OCI-LY1 (cell line): ENCODE data around the gene LIN28A.

Experiments used
- H2AFZ ChIP-seq: fragments of 200-600 bp; sonication (generic), shearing (Covaris generic); 2 replicates; pipeline ENCODE4 v1.6.0; 2014; ENCODE audit warnings: antibody characterized with exemption, mild to moderate bottlenecking, low read length
- H3F3A ChIP-seq: fragments of 200-600 bp; sonication (generic), shearing (Covaris generic); 2 replicates; pipeline ENCODE4 v1.6.0; 2014; ENCODE audit warnings: mild to moderate bottlenecking, antibody characterized with exemption, low read length, moderate library complexity; ENCODE audit not compliant: insufficient read depth
- H3K27ac ChIP-seq: fragments of 200-600 bp; sonication (generic); 2 replicates; pipeline ENCODE4 v1.5.1; 2014; ENCODE audit warnings: low read length, mixed run types, mild to moderate bottlenecking, low read depth; ENCODE audit not compliant: poor library complexity, severe bottlenecking
- H3K27me3 ChIP-seq: fragments of 200-600 bp; sonication (generic); 2 replicates; pipeline ENCODE4 v1.6.0; 2014; ENCODE audit warnings: antibody characterized with exemption, mild to moderate bottlenecking, low read length, moderate library complexity; ENCODE audit not compliant: insufficient read depth
- H3K36me3 ChIP-seq: fragments of 200-600 bp; sonication (generic); 2 replicates; pipeline ENCODE4 v1.6.1; 2014; ENCODE audit warnings: mild to moderate bottlenecking, antibody characterized with exemption, low read length, moderate library complexity, mixed read lengths; ENCODE audit not compliant: insufficient read depth
- H3K4me1 ChIP-seq: fragments of 200-600 bp; sonication (generic); 2 replicates; pipeline ENCODE4 v1.5.1; 2014; ENCODE audit warnings: mild to moderate bottlenecking, low read length, moderate library complexity; ENCODE audit not compliant: insufficient read depth, severe bottlenecking
- H3K4me2 ChIP-seq: fragments of 200-600 bp; sonication (generic), shearing (Covaris generic); 2 replicates; pipeline ENCODE4 v1.6.1; 2014; ENCODE audit warnings: low read length
- H3K4me3 ChIP-seq: fragments of 200-600 bp; sonication (generic); 2 replicates; pipeline ENCODE4 v1.5.1; 2014; ENCODE audit warnings: low read length, low read depth, mild to moderate bottlenecking, mixed read lengths; ENCODE audit not compliant: poor library complexity, severe bottlenecking
- H3K79me2 ChIP-seq: fragments of 200-600 bp; shearing (Covaris generic); 2 replicates; pipeline ENCODE4 v1.6.1; 2016; ENCODE audit warnings: mixed run types, low read length, mixed read lengths; ENCODE audit not compliant: insufficient read depth
- H3K9ac ChIP-seq: fragments of 200-600 bp; sonication (generic), shearing (Covaris generic); 2 replicates; pipeline ENCODE4 v1.6.1; 2014; ENCODE audit warnings: mild to moderate bottlenecking, low read length, mixed read lengths
- H3K9me2 ChIP-seq: fragments of 200-600 bp; sonication (generic), shearing (Covaris generic); 2 replicates; pipeline ENCODE4 v1.6.1; 2014; ENCODE audit warnings: low read depth, mild to moderate bottlenecking, low read length, mixed read lengths
- H3K9me3 ChIP-seq: fragments of 200-600 bp; shearing (Covaris generic); 2 replicates; pipeline ENCODE4 v1.6.1; 2014; ENCODE audit warnings: low read length, mixed read lengths
- H4K20me1 ChIP-seq: fragments of 200-600 bp; sonication (generic), shearing (Covaris generic); 2 replicates; pipeline ENCODE4 v1.6.0; 2016; ENCODE audit warnings: mild to moderate bottlenecking, low read length; ENCODE audit not compliant: insufficient read depth
- EZH2 ChIP-seq: fragments of 200-600 bp; sonication (generic), shearing (Covaris generic); IDR thresholded peaks from 2 replicates; pipeline ENCODE4 v1.8.0; 2017; ENCODE audit warnings: borderline replicate concordance, mixed run types, mild to moderate bottlenecking, antibody characterized with exemption, low read length, moderate library complexity, mixed read lengths
- TF ChIP-seq, protein P1 (sequence below): fragments of 200-600 bp; sonication (generic), shearing (Covaris generic); IDR thresholded peaks from 2 replicates; pipeline ENCODE4 v1.5.1; 2017; ENCODE audit warnings: mild to moderate bottlenecking, antibody characterized with exemption, low read length, moderate library complexity, mixed read lengths

The LIN28A gene

DNA sequence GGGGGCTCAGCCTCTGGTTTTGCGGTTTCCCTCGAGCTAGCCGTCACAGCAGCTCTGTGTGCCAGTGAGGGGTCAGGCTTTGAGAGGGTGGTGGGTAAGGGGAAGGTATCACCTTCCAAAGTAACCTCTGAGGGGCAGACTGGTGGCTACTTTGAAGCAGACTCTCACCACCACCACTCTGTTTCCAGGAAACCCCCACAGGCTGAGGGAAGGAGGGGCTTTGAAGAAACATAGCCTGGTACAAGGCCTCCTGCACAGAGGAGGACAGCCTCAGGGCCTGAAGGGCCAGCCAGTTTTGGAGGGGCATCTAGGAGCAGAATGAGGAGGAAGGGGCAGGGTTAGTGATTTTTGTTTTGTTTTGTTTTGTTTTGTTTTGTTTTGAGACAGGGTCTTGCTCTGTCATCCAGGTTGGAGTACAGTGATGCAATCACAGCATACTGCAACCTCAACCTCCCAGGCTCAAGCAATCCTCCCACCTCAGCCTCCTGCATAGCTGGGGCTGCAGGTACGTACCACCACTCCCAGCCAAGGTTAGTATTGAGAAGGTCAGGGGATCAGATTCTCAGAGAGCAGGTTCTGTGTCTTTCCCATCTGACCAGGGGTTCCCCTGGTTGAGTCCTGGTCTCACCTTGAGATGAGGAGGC lies 20.9 kb upstream of the LIN28A start:
- no peak overlapping the region for H2AFZ ChIP-seq
- no peak overlapping the region for H3K4me2 ChIP-seq
- H3K27me3 ChIP-seq = peaks cover 8% of the 10 kb centered on the region; the same call in 1 of the 2 replicates
- H4K20me1 ChIP-seq = no peaks in the 10 kb centered on the region
- H3K79me2 ChIP-seq = no peaks in the 10 kb centered on the region
- no peak overlapping the region for H3K27ac ChIP-seq
- H3K36me3 ChIP-seq = no peaks in the 10 kb centered on the region
- no peaks in the 10 kb centered on the region for H3K9me3 ChIP-seq
- H3K9me2 ChIP-seq = no peaks in the 10 kb centered on the region
- TF ChIP-seq, protein P1, sequence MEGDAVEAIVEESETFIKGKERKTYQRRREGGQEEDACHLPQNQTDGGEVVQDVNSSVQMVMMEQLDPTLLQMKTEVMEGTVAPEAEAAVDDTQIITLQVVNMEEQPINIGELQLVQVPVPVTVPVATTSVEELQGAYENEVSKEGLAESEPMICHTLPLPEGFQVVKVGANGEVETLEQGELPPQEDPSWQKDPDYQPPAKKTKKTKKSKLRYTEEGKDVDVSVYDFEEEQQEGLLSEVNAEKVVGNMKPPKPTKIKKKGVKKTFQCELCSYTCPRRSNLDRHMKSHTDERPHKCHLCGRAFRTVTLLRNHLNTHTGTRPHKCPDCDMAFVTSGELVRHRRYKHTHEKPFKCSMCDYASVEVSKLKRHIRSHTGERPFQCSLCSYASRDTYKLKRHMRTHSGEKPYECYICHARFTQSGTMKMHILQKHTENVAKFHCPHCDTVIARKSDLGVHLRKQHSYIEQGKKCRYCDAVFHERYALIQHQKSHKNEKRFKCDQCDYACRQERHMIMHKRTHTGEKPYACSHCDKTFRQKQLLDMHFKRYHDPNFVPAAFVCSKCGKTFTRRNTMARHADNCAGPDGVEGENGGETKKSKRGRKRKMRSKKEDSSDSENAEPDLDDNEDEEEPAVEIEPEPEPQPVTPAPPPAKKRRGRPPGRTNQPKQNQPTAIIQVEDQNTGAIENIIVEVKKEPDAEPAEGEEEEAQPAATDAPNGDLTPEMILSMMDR = no peak
- TF ChIP-seq EZH2 = no peak
- no peaks in the 10 kb centered on the region for H3K4me1 ChIP-seq
- no peaks in the 10 kb centered on the region for H3F3A ChIP-seq
- H3K4me3 ChIP-seq = no peak overlapping the region
- H3K9ac ChIP-seq = no peak overlapping the region

DNA sequence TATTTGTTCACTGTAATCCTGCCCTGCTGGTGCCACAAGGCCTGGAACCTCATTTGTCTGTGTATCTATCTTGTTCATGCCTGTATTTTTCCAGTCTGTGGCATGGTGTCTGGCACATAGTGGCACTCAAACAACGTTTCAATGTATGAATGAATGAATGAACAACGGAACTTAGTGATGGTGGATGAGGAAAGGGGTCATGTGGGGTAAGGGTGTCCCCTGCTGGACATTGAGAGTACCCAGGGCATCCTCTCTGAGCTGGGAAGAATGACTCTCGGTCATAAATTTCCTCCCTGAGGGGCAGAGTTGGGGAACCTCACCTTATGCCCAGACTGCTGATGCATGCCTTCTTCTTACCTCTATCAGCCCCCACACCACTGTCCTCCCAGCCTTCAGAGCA lies 19.2 kb upstream of the LIN28A start:
- no peaks in the 10 kb centered on the region for H4K20me1 ChIP-seq
- TF ChIP-seq EZH2 = no peak
- TF ChIP-seq, protein P1 = peak; percentile 47
- H3K4me1 ChIP-seq = no peaks in the 10 kb centered on the region
- H3F3A ChIP-seq = no peaks in the 10 kb centered on the region
- no peaks in the 10 kb centered on the region for H3K9me3 ChIP-seq
- H3K79me2 ChIP-seq = no peaks in the 10 kb centered on the region
- H3K36me3 ChIP-seq = no peaks in the 10 kb centered on the region
- no peak overlapping the region for H3K27ac ChIP-seq
- H3K4me2 ChIP-seq = no peak overlapping the region
- H3K4me3 ChIP-seq = no peak overlapping the region
- no peaks in the 10 kb centered on the region for H3K9me2 ChIP-seq
- no peak overlapping the region for H3K9ac ChIP-seq
- H2AFZ ChIP-seq = no peak overlapping the region
- peaks cover 8% of the 10 kb centered on the region; the same call in 1 of the 2 replicates for H3K27me3 ChIP-seq

DNA sequence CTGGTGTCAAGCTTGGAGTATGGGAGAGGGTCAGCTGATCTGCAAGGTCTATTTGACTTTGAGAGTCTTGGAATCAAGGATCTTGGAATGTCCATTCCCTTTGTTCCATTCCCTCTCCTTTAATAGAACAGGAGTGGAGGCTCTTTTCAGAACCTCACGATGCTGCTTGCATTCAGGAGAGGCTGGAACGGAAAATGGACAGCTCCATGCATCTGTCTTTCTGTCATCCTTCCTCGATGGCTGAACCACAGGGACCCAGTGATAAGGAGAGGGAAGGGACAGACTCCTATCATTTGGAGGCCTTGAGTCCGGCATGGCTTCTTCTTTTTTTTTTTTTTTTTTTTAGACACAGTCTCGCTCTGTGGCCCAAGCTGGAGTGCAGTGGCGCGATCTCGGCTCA lies 14.9 kb upstream of the LIN28A start:
- H3F3A ChIP-seq = no peaks in the 10 kb centered on the region
- H4K20me1 ChIP-seq = no peaks in the 10 kb centered on the region
- H3K79me2 ChIP-seq = no peaks in the 10 kb centered on the region
- H3K27ac ChIP-seq = no peak overlapping the region
- H3K9me2 ChIP-seq = no peaks in the 10 kb centered on the region
- H3K9me3 ChIP-seq = no peaks in the 10 kb centered on the region
- no peaks in the 10 kb centered on the region for H3K36me3 ChIP-seq
- no peak overlapping the region for H2AFZ ChIP-seq
- no peak overlapping the region for H3K4me3 ChIP-seq
- no peak overlapping the region for H3K4me2 ChIP-seq
- H3K27me3 ChIP-seq = 0 out of 2 replicates have a peak, but pooled peaks cover 4% of the 10 kb centered on the region
- no peak for TF ChIP-seq EZH2
- TF ChIP-seq, protein P1 = no peak
- no peaks in the 10 kb centered on the region for H3K4me1 ChIP-seq
- H3K9ac ChIP-seq = no peak overlapping the region
